ENCODE data around the gene PRUNE1.

DNA sequence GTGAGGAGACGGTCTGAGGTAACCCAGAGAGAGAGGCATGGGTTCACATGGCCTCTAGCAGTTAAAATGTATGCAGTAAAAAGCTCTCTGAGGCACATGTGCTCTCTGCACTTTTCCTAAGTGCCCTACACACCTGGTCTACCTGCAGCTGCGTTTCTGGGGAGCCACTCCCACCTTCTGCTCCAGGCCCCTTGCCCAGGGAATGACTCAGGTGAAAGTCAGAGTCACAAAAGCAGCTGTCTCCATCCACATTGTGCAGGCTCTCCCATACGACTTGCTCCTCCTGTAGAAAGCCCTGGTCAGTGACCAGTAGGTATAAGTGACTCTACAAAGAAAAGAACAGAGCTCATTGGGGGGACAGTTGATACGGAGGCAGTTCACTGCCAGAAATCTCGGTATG is 10.3 kb upstream of the PRUNE1 start:
- TF ChIP-seq, protein P1, sequence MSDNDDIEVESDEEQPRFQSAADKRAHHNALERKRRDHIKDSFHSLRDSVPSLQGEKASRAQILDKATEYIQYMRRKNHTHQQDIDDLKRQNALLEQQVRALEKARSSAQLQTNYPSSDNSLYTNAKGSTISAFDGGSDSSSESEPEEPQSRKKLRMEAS (IDR thresholded peaks at IDR 0.05; ENCODE audit: low read depth, low read length) = no peak
- no peak for TF ChIP-seq CTCF (IDR thresholded peaks at IDR 0.05; ENCODE audit: low read depth, low read length)
- no peak for TF ChIP-seq POLR2A (IDR thresholded peaks at IDR 0.05; ENCODE audit: extremely low read depth, insufficient read length)

Measured in NB4 (cell line).